Panc1 (cell line): ENCODE data around the gene NTNG1. TPM values are rescaled to one million over a fixed set of nuclear protein-coding genes. Genes with fewer than 3 reads are reported as not detected.

Experiments used
- ATAC-seq: fragments of 200-7000 bp; cut with Tn5 transposase; 2 replicates; pipeline ENCODE4 v1.9.1; 2020; ENCODE audit warnings: mild to moderate bottlenecking, moderate library complexity
- BruUV-seq: library from RNA; stranded (reverse); fragments of 400-500 nt; replicated peaks from 2 replicates; lab custom pipeline; 2021; lab: Mats Ljungman, UMichigan
- CTCF ChIA-PET: fragments of 300-600 bp; sonication (Branson Sonifier 250); formaldehyde crosslinking; loops from one replicate; lab custom pipeline; 2022; ENCODE audit warnings: antibody characterized with exemption; lab: Charles Lee
- POLR2A ChIA-PET: fragments of 300-600 bp; sonication (Branson Sonifier 250); formaldehyde crosslinking; loops from one replicate; lab custom pipeline; 2022; ENCODE audit warnings: antibody characterized with exemption; lab: Charles Lee
- DNase-seq: peaks from one replicate; pipeline ENCODE4 v3.0.0-alpha.2; 2010; ENCODE audit warnings: low read depth, low spot score
- H3K27ac ChIP-seq: 2 replicates; pipeline ENCODE4 v1.5.1; 2011; ENCODE audit warnings: mild to moderate bottlenecking, low read length, inconsistent platforms
- H3K27me3 ChIP-seq: fragments of 200-500 bp; sonication (Bioruptor generic); 2 replicates; pipeline ENCODE4 v1.6.0; 2014; ENCODE audit warnings: low read length, inconsistent platforms; ENCODE audit not compliant: control insufficient read depth, insufficient read depth
- H3K36me3 ChIP-seq: fragments of 200-500 bp; sonication (Bioruptor generic); 2 replicates; pipeline ENCODE4 v1.5.1; 2014; ENCODE audit warnings: inconsistent platforms, mild to moderate bottlenecking, low read length, moderate library complexity; ENCODE audit not compliant: control insufficient read depth, insufficient read depth
- H3K4me1 ChIP-seq: 2 replicates; pipeline ENCODE4 v1.5.1; 2011; ENCODE audit warnings: inconsistent platforms, mild to moderate bottlenecking, low read length, moderate library complexity; ENCODE audit not compliant: control insufficient read depth, insufficient read depth
- H3K4me3 ChIP-seq, 2 experiments: 2 replicates each; pipeline ENCODE4 v1.5.1; 2011 to 2012; ENCODE audit warnings: low read depth in 2 of 2, low read length in 2 of 2, mild to moderate bottlenecking in 2 of 2, inconsistent platforms in 1 of 2, moderate library complexity in 1 of 2
- H3K9me3 ChIP-seq: fragments of 200-500 bp; sonication (Bioruptor generic); 2 replicates; pipeline ENCODE4 v1.5.1; 2014; ENCODE audit warnings: low read depth, mild to moderate bottlenecking, inconsistent platforms, low read length, moderate library complexity; ENCODE audit not compliant: control insufficient read depth, insufficient read depth
- CTCF ChIP-seq: fragments of 450-650 bp; IDR thresholded peaks from 2 replicates; pipeline ENCODE4 v1.5.1; 2017; ENCODE audit warnings: mild to moderate bottlenecking
- POLR2AphosphoS5 ChIP-seq: IDR thresholded peaks from 2 replicates; pipeline ENCODE4 v1.6.1; 2012; ENCODE audit warnings: mild to moderate bottlenecking, low read depth, low read length, moderate library complexity
- TCF7L2 ChIP-seq: IDR thresholded peaks from 2 replicates; pipeline ENCODE4 v1.6.1; 2011; ENCODE audit warnings: mild to moderate bottlenecking, low read depth, low read length, inconsistent platforms
- in situ Hi-C: cut with HindIII; loops from 2 replicates; pipeline ENCODE4 v1.10.0; 2016; ENCODE audit warnings: low sequenced_read_pairs, low pct_unique_long_range_greater_than_20kb
- intact Hi-C: fragments of 100-400 bp; cut with micrococcal nuclease; formaldehyde crosslinking; loops from one replicate; pipeline ENCODE4 v1.10.0; 2022; ENCODE audit not compliant: unreplicated experiment
- total RNA-seq: library from RNA; stranded (reverse); gene quantifications from one replicate; pipeline ENCODE4 v1.2.1, GENCODE V29; 2021; ENCODE audit not compliant: unreplicated experiment
- TF ChIP-seq, protein P1 (sequence below), 2 experiments: IDR thresholded peaks; 2 replicates each; pipeline ENCODE4 v1.6.1; 2011 to 2012; ENCODE audit warnings: low read depth in 2 of 2, control low read depth in 1 of 2, low read length in 1 of 2, mild to moderate bottlenecking in 1 of 2, moderate library complexity in 1 of 2; ENCODE audit not compliant: insufficient read depth in 1 of 2

Gene NTNG1
- total RNA-seq, 1 experiment from 2014 or later: 0.13 TPM

DNA sequence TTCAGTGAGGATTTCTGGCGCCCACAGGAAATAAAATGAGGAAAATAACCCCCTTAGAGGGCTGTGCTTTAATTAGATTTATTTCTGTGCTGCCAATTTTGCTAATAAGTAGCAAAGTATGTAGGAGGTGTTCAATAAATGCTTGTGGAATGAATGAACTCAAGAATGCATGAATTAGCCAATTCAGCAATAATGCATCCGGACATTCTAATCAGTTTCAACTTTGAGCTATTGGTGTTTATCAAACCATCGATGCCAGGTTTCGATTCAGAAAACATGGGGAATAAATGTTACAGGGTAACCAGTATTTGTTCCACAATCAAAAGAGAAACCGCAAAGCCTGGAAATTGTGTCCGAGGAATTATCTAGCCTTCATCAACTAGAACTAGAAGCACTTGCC is 353.2 kb downstream of the NTNG1 start:
- no peak overlapping the region for H3K4me3 ChIP-seq
- H3K27me3 ChIP-seq: no peaks in the 10 kb centered on the region
- no peak for TF ChIP-seq POLR2AphosphoS5
- ChIA-PET POLR2A (no interaction called here), CTCF (no interaction called here)
- H3K27ac ChIP-seq: no peak overlapping the region
- H3K9me3 ChIP-seq: no peaks in the 10 kb centered on the region
- H3K4me1 ChIP-seq: no peaks in the 10 kb centered on the region
- in situ Hi-C loops: no loop called here
- intact Hi-C loops: no loop called here
- ATAC-seq: no peak
- no peaks in the 10 kb centered on the region for H3K36me3 ChIP-seq
- no peak for DNase-seq
- no TSS peak for BruUV-seq

GRCh38 chr1:107496002-107496401 is 355.2 kb downstream of the NTNG1 start:
- in situ Hi-C loops (no loop called here), intact Hi-C loops (no loop called here)
- Histone ChIP-seq H3K36me3 (no peaks in the 10 kb centered on the region), H3K9me3 (no peaks in the 10 kb centered on the region), H3K4me3 (no peak overlapping the region), H3K27ac (no peak overlapping the region), H3K4me1 (no peaks in the 10 kb centered on the region), H3K27me3 (no peaks in the 10 kb centered on the region)
- ChIA-PET POLR2A (no interaction called here), CTCF (no interaction called here)
- DNase-seq: no peak
- no TSS peak for BruUV-seq
- no peak for ATAC-seq
- TF ChIP-seq, protein P1, sequence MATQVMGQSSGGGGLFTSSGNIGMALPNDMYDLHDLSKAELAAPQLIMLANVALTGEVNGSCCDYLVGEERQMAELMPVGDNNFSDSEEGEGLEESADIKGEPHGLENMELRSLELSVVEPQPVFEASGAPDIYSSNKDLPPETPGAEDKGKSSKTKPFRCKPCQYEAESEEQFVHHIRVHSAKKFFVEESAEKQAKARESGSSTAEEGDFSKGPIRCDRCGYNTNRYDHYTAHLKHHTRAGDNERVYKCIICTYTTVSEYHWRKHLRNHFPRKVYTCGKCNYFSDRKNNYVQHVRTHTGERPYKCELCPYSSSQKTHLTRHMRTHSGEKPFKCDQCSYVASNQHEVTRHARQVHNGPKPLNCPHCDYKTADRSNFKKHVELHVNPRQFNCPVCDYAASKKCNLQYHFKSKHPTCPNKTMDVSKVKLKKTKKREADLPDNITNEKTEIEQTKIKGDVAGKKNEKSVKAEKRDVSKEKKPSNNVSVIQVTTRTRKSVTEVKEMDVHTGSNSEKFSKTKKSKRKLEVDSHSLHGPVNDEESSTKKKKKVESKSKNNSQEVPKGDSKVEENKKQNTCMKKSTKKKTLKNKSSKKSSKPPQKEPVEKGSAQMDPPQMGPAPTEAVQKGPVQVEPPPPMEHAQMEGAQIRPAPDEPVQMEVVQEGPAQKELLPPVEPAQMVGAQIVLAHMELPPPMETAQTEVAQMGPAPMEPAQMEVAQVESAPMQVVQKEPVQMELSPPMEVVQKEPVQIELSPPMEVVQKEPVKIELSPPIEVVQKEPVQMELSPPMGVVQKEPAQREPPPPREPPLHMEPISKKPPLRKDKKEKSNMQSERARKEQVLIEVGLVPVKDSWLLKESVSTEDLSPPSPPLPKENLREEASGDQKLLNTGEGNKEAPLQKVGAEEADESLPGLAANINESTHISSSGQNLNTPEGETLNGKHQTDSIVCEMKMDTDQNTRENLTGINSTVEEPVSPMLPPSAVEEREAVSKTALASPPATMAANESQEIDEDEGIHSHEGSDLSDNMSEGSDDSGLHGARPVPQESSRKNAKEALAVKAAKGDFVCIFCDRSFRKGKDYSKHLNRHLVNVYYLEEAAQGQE (IDR thresholded peaks at IDR 0.05; ENCODE audit: insufficient read depth in 1 of 2, low read depth in 2 of 2, low read length in 1 of 2): no peak

- Histone ChIP-seq H3K27me3 (no peaks in the 10 kb centered on the region), H3K36me3 (no peaks in the 10 kb centered on the region), H3K4me3 (no peak overlapping the region), H3K27ac (no peak overlapping the region), H3K4me1 (no peaks in the 10 kb centered on the region), H3K9me3 (no peaks in the 10 kb centered on the region)
- in situ Hi-C loops (no loop called here), intact Hi-C loops (no loop called here)
- DNase-seq (no peak), ATAC-seq (no peak)
- BruUV-seq: no TSS peak
- ChIA-PET CTCF (no interaction called here), POLR2A (no interaction called here)
- TF ChIP-seq TCF7L2 (no peak), CTCF (no peak)
These were observed 358.4 kb downstream of the NTNG1 start for GRCh38 chr1:107499139-107499744.
